HG03159 (cell line): Measurements from ENCODE around the gene PDCL3.

Source experiments
- ATAC-seq: cut with Tn5 transposase; IDR thresholded peaks from one replicate; pipeline ENCODE4 v1.9.1; 2021; ENCODE audit warnings: mild to moderate bottlenecking, moderate library complexity; ENCODE audit not compliant: unreplicated experiment

The PDCL3 gene

GRCh38 chr2:100611079-100612029 lies 48.6 kb downstream of the PDCL3 start:
- ATAC-seq = no peak

DNA sequence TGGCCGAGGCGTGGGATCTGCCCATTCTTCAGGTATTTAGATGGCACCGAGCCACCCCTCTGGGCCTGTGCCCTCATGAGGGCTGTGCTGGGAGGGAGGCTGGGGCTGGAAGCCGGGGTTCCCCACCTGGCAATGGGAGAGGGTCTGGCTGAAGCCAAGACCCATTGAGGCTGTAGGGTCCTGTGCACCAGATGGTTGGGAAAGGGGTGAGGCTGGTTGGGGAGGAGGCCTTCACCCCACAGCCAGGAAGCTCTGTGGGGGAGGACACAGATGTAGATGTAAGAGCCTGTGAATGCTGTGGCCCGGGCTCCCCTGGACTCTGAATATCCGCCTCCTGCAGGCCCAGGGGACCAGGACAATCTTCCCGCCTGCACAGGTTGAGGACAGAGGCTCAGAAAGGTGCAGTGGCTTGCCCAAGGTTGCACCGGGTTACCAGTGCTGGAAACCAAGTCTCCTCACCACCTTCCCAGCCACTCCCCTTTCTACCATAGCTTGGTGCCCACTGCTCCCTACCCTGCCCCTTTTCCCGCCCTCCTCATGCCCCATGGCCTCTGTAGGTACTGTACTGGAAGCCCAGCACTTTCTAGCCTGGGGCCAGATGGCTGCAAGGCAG lies 49.7 kb downstream of the PDCL3 start:
- ATAC-seq = no peak

GRCh38 chr2:100613719-100614118 lies 50.9 kb downstream of the PDCL3 start:
- no peak for ATAC-seq

DNA sequence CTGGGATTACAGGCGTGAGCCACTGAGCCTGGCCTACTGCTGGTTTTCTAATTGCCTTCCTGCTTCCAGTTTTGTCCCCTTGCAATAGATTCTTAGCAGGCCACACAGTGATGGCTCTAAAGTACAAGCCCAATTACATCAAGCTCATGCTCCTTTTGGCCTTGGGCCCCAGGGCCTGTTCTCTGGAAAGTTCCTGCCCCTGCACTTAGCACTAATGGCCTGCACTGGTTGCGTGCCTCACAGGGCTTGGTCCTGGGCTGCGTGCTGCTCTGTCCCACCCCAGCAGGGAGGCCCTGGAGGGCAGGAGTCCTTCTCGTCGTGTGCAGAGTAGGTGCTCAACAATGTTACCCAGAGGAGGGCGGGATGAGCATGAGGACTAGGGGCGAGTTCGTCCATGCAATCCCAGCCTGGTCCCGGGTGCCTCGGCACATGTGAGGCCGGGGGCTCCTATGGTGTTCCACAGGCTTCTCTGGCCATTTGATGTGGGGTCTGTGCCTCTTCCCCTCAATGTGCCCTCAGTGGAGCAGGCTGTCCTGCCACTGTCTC lies 51.7 kb downstream of the PDCL3 start:
- ATAC-seq = no peak

- ATAC-seq = no peak
These were observed 52.7 kb downstream of the PDCL3 start for GRCh38 chr2:100615471-100615870.

- ATAC-seq = no peak
These were observed 53.1 kb downstream of the PDCL3 start for GRCh38 chr2:100615886-100616285.

DNA sequence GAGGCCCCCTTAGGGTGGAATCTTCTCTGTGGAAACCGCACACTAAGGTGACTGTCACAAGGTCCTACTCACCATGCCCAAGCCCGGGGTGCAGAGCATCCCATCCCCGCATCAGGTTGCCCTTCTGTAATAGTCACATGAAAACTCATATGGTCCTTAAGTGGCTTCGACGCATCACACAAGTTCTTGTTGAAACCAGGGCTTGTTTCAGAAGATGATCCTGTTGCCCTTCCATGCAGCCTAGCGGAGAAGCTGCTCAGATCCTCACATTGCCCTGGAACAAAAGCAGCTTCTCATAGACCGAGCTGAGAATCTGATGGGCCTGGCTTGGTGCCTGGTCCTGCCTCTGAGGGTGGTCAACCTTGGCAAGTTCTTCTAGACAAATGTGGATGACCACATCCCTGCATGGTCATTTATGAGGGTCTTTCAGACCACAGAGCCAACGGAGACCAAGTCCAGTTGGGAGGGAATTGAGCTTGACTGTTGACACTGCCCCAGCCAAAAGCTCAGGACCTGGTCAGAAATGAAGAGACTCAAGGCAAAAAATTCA lies 54.1 kb downstream of the PDCL3 start:
- no peak for ATAC-seq

GRCh38 chr2:100619951-100620350 lies 57.2 kb downstream of the PDCL3 start:
- ATAC-seq = no peak

DNA sequence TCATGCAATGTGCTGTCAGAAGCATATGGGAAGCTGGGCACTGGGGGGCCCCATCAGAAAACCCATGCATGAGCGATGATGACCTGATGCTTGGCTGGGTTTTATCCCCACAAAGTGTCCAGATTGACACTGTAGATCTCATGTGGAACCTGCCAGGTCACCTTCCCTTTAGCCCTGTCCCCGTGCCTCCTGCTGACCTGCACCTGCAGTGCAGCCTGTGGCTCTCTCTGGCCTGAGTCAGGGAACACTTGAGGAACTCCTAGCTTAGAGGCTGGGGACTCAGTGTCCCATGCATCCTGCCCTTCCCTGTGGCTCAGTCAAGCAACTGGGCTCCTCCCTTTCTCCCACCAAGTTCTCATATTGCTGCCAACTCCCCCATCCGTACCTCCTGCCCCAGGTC lies 57.7 kb downstream of the PDCL3 start:
- no peak for ATAC-seq

- ATAC-seq = no peak
These were observed 58.7 kb downstream of the PDCL3 start for GRCh38 chr2:100621371-100621951.

DNA sequence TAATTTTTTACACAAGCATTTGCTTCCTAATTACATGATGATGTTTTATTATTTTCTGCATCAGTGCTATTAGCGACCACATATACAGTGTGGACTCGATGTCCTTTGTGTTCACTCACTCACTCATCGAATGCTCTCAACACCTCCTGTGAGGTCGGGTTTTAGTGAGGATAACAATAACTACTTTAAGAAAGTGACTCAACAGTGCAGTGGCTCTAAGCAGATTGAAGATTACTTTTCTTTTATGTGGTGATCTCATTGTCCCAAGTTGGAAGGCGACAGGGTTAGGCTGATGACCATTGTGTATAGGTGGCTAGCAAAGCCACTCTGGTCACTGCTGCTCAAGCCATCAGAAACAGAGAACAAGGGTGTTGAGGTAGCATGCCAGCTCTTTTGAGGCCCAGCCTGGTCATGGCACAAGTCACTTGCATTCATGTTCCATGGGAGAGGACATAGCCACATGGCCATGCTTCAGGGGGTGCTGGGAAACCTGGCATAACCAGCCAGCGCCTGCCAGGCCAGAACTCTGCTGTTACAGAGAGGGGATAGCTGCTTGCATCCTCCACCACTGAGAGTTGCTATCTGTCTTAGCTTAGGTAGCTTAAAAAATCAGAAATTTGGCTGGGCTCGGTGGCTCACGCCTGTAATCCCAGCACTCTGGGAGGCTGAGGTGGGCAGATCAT lies 60.4 kb downstream of the PDCL3 start:
- no peak for ATAC-seq

DNA sequence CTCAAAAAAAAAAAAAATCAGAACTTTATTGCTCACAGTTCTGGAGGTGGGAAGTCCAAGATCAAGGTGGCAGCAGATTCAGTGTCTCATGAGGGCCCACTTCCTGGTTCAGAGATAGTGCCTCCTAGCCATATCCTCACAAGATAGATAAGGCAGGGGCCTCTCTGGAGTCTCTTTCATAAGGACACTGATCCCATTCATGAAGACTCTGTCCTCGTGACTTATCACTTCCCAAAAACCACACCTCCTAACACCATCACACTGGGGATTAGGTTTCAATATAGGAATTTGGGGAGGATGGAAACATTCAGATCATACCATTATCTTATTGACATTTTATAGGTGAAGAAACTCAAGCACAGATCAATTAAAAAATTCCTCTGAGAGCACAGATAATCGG lies 61.1 kb downstream of the PDCL3 start:
- no peak for ATAC-seq

DNA sequence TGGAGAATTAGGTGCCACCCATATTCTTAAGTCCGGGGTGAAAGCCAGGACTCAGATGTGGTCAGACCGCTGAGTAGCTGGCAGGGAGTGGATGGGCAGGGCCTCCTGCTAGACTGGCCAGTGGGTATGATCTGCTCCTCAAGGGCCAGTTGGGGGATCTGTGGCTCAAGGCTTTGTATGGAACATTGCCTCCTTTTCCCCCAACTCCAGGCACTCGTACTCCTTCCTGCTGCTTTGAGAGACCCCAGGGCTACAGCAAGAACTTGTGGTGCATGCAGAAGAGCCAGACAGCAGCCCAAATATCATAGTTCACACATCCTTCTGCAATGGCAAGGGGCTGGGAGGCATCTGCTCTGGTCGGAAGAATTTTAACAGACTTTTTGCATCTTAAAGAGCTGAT lies 61.7 kb downstream of the PDCL3 start:
- no peak for ATAC-seq

GRCh38 chr2:100625717-100626116 lies 62.9 kb downstream of the PDCL3 start:
- no peak for ATAC-seq
